IMR-90 (cell line): Measurements from ENCODE around the gene OR5D13. TPM values are rescaled to one million over a fixed set of nuclear protein-coding genes. Genes with fewer than 3 reads are reported as not detected.

Experiments
- ATAC-seq: fragments of 200-7000 bp; cut with Tn5 transposase; 2 replicates; pipeline ENCODE4 v1.9.1; 2020; ENCODE audit warnings: low read depth, mild to moderate bottlenecking, moderate library complexity
- BruUV-seq: library from RNA; stranded (reverse); fragments of 400-500 nt; replicated peaks from 2 replicates; lab custom pipeline; 2021; lab: Mats Ljungman, UMichigan
- CTCF ChIA-PET: fragments of 300-600 bp; formaldehyde crosslinking; extraction: SDS; loops from one replicate; lab custom pipeline; 2021; ENCODE audit warnings: antibody characterized with exemption; lab: Yijun Ruan, JAX
- POLR2A ChIA-PET: fragments of 300-600 bp; sonication (Branson Sonifier 250); formaldehyde crosslinking; loops from one replicate; lab custom pipeline; 2022; ENCODE audit warnings: antibody characterized with exemption; ENCODE audit not compliant: unreplicated experiment; lab: Charles Lee
- DNase-seq: peaks from one replicate; pipeline ENCODE4 v3.0.0; 2013
- H2AFZ ChIP-seq: replicated peaks from 2 replicates; pipeline ENCODE3; 2013; ENCODE audit warnings: low read length, mild to moderate bottlenecking; ENCODE audit not compliant: poor library complexity
- H2AK5ac ChIP-seq: 2 replicates; pipeline ENCODE4 v1.6.1; 2013; ENCODE audit warnings: low read depth, low read length, inconsistent platforms
- H2AK9ac ChIP-seq: replicated peaks from 2 replicates; pipeline ENCODE3; 2013; ENCODE audit warnings: mild to moderate bottlenecking, low read depth, low read length, moderate library complexity; ENCODE audit not compliant: poor library complexity
- H2BK120ac ChIP-seq: 2 replicates; pipeline ENCODE4 v1.6.1; 2013; ENCODE audit warnings: low read depth, low read length, inconsistent platforms
- H2BK15ac ChIP-seq: 3 replicates; pipeline ENCODE4 v1.6.1; 2013; ENCODE audit warnings: low read depth, low read length, inconsistent platforms
- H2BK20ac ChIP-seq: 2 replicates; pipeline ENCODE4 v1.6.1; 2013; ENCODE audit warnings: low read depth, mild to moderate bottlenecking, inconsistent platforms, low read length, moderate library complexity
- H2BK5ac ChIP-seq: 2 replicates; pipeline ENCODE4 v1.6.1; 2013; ENCODE audit warnings: mild to moderate bottlenecking, low read depth, low read length, inconsistent platforms; ENCODE audit not compliant: poor library complexity, severe bottlenecking
- H3K14ac ChIP-seq: replicated peaks from 2 replicates; pipeline ENCODE4 v1.6.1; 2013; ENCODE audit warnings: low read depth, low read length, inconsistent platforms
- H3K18ac ChIP-seq: 2 replicates; pipeline ENCODE4 v1.6.1; 2013; ENCODE audit warnings: low read depth, low read length, control low read depth
- H3K23ac ChIP-seq: 2 replicates; pipeline ENCODE4 v1.6.1; 2013; ENCODE audit warnings: low read depth, low read length, inconsistent platforms
- H3K27ac ChIP-seq: 2 replicates; pipeline ENCODE4 v1.5.1; 2013; ENCODE audit warnings: mild to moderate bottlenecking, control low read depth, low read length; ENCODE audit not compliant: insufficient read depth
- H3K27me3 ChIP-seq: 2 replicates; pipeline ENCODE4 v1.6.1; 2013; ENCODE audit warnings: low read length; ENCODE audit not compliant: control insufficient read depth, insufficient read depth
- H3K36me3 ChIP-seq: 2 replicates; pipeline ENCODE4 v1.6.1; 2013; ENCODE audit warnings: low read length, mixed read lengths; ENCODE audit not compliant: control insufficient read depth, insufficient read depth
- H3K4ac ChIP-seq: 2 replicates; pipeline ENCODE4 v1.6.1; 2013; ENCODE audit warnings: low read depth, low read length, inconsistent platforms
- H3K4me1 ChIP-seq: 2 replicates; pipeline ENCODE4 v1.6.1; 2013; ENCODE audit warnings: low read length, mixed read lengths; ENCODE audit not compliant: control insufficient read depth, insufficient read depth
- H3K4me2 ChIP-seq: 2 replicates; pipeline ENCODE4 v1.6.1; 2013; ENCODE audit warnings: low read depth, mild to moderate bottlenecking, control low read depth, low read length, moderate library complexity
- H3K4me3 ChIP-seq: 2 replicates; pipeline ENCODE4 v1.5.1; 2013; ENCODE audit warnings: low read depth, mild to moderate bottlenecking, control low read depth, low read length, moderate library complexity; ENCODE audit not compliant: insufficient read depth
- H3K56ac ChIP-seq: 2 replicates; pipeline ENCODE4 v1.6.1; 2013; ENCODE audit warnings: low read length, inconsistent platforms; ENCODE audit not compliant: insufficient read depth; ENCODE audit errors: extremely low read depth
- H3K79me1 ChIP-seq, 2 experiments: 2 replicates each; pipeline ENCODE4 v1.6.1; 2013; ENCODE audit warnings: low read length in 2 of 2, inconsistent platforms in 1 of 2, low read depth in 1 of 2
- H3K9ac ChIP-seq: 2 replicates; pipeline ENCODE4 v1.6.1; 2013; ENCODE audit warnings: low read depth, low read length, control low read depth
- H3K9me1 ChIP-seq: 2 replicates; pipeline ENCODE4 v1.6.1; 2013; ENCODE audit warnings: low read length, inconsistent platforms; ENCODE audit not compliant: insufficient read depth
- H3K9me3 ChIP-seq: 2 replicates; pipeline ENCODE4 v1.6.1; 2013; ENCODE audit warnings: low read length; ENCODE audit not compliant: control insufficient read depth, insufficient read depth
- H4K20me1 ChIP-seq: 2 replicates; pipeline ENCODE4 v1.6.1; 2013; ENCODE audit warnings: low read length, inconsistent platforms; ENCODE audit not compliant: insufficient read depth
- H4K5ac ChIP-seq: 2 replicates; pipeline ENCODE4 v1.6.1; 2013; ENCODE audit warnings: mild to moderate bottlenecking, low read depth, low read length, control low read depth
- H4K8ac ChIP-seq, 2 experiments: 2 replicates each; pipeline ENCODE4 v1.6.1; 2013; ENCODE audit warnings: low read depth in 2 of 2, low read length in 2 of 2, control low read depth in 1 of 2, inconsistent platforms in 1 of 2
- H4K91ac ChIP-seq: 2 replicates; pipeline ENCODE4 v1.6.1; 2013; ENCODE audit warnings: low read depth, low read length, inconsistent platforms; ENCODE audit not compliant: insufficient read depth
- BHLHE40 ChIP-seq: fragments of 150-350 bp; IDR thresholded peaks from 2 replicates; pipeline ENCODE4 v1.6.1; 2016; ENCODE audit warnings: mild to moderate bottlenecking, low read depth, low read length
- CEBPB ChIP-seq: IDR thresholded peaks from 2 replicates; pipeline ENCODE4 v1.6.1; 2012; ENCODE audit warnings: low read depth, low read length, improper control_type of control experiment
- CHD1 ChIP-seq: IDR thresholded peaks from 2 replicates; pipeline ENCODE4 v1.6.1; 2012; ENCODE audit warnings: low read depth, low read length, improper control_type of control experiment
- CTCF ChIP-seq: conservative IDR thresholded peaks from 2 replicates; pipeline ENCODE4 v1.5.1; 2012; ENCODE audit warnings: mild to moderate bottlenecking, low read depth, low read length, improper control_type of control experiment
- ELK1 ChIP-seq: fragments of 150-350 bp; IDR thresholded peaks from 2 replicates; pipeline ENCODE4 v1.6.1; 2016; ENCODE audit warnings: low read depth, mild to moderate bottlenecking, low read length, moderate library complexity, borderline replicate concordance
- MAFK ChIP-seq: IDR thresholded peaks from 2 replicates; pipeline ENCODE4 v1.6.1; 2012; ENCODE audit warnings: low read depth, low read length, improper control_type of control experiment
- MAZ ChIP-seq: IDR thresholded peaks from 2 replicates; pipeline ENCODE4 v1.6.1; 2012; ENCODE audit warnings: low read depth, mild to moderate bottlenecking, low read length, improper control_type of control experiment, moderate library complexity, borderline replicate concordance
- MXI1 ChIP-seq: IDR thresholded peaks from 2 replicates; pipeline ENCODE4 v1.6.1; 2012; ENCODE audit warnings: low read depth, mild to moderate bottlenecking, low read length, moderate library complexity, borderline replicate concordance
- NFE2L2 ChIP-seq: fragments of 150-350 bp; IDR thresholded peaks from 2 replicates; pipeline ENCODE4 v1.6.1; 2016; ENCODE audit warnings: low read depth, mild to moderate bottlenecking, low read length
- POLR2A ChIP-seq: IDR thresholded peaks from 2 replicates; pipeline ENCODE4 v1.6.1; 2012; ENCODE audit warnings: mild to moderate bottlenecking, low read depth, low read length
- RAD21 ChIP-seq: IDR thresholded peaks from 2 replicates; pipeline ENCODE4 v1.6.1; 2012; ENCODE audit warnings: low read length, improper control_type of control experiment
- RCOR1 ChIP-seq: IDR thresholded peaks from 2 replicates; pipeline ENCODE4 v1.6.1; 2012; ENCODE audit warnings: mild to moderate bottlenecking, low read length, improper control_type of control experiment; ENCODE audit not compliant: insufficient replicate concordance
- RFX5 ChIP-seq: IDR thresholded peaks from 2 replicates; pipeline ENCODE4 v1.8.0; 2012; ENCODE audit warnings: low read depth, mild to moderate bottlenecking, low read length, moderate library complexity
- SMC3 ChIP-seq: fragments of 150-350 bp; IDR thresholded peaks from 2 replicates; pipeline ENCODE4 v1.6.1; 2016; ENCODE audit warnings: low read depth, mild to moderate bottlenecking, antibody characterized with exemption, low read length, moderate library complexity
- USF2 ChIP-seq: fragments of 150-350 bp; IDR thresholded peaks from 2 replicates; pipeline ENCODE4 v1.6.1; 2017; ENCODE audit warnings: mild to moderate bottlenecking, antibody characterized with exemption, low read length, low read depth
- WGBS, 2 experiments: methylation state at CpG; one replicate each; pipeline versions ENCODE4 v1.1.5 to v1.1.7; 2013; ENCODE audit warnings: missing lambda C conversion rate in 2 of 2; ENCODE audit not compliant: insufficient read length in 1 of 2; ENCODE audit errors: extremely low coverage in 2 of 2; 5-methylcytosine and 5-hydroxymethylcytosine counted together
- dilution Hi-C: fragments of 300-500 bp; cut with HindIII; formaldehyde crosslinking; loops from one replicate; pipeline ENCODE4 v1.14.3; 2018; ENCODE audit warnings: low sequenced_read_pairs; ENCODE audit not compliant: unreplicated experiment
- in situ Hi-C: fragments of 300-500 bp; cut with MboI; formaldehyde crosslinking; loops from 3 replicates; pipeline ENCODE4 v1.14.3; 2019; ENCODE audit warnings: low sequenced_read_pairs, inconsistent platforms, mixed read lengths
- intact Hi-C: fragments of 100-400 bp; cut with micrococcal nuclease; formaldehyde crosslinking; loops from 2 replicates; pipeline ENCODE4 v1.10.0; 2022
- polyA plus RNA-seq, 3 experiments: library from polyadenylated mRNA; depleted of rRNA; stranded (reverse); fragments of >200 nt; gene quantifications; 2 replicates each; pipeline ENCODE4 v1.2.3, GENCODE V29; 2012; ENCODE audit warnings: low replicate concordance in 1 of 3
- total RNA-seq: library from RNA; depleted of rRNA; stranded (reverse); fragments of >200 nt; gene quantifications from 2 replicates; pipeline ENCODE4 v1.2.3, GENCODE V29; 2012

The OR5D13 gene
- total and polyA plus RNA-seq, 2 of the 4 experiments (the other 2 are of a cell fraction): not detected

GRCh38 chr11:55793321-55793720, 20.1 kb downstream of the OR5D13 start:
- ATAC-seq (no peak), DNase-seq (no peak)
- Histone ChIP-seq H3K27ac (no peak overlapping the region), H2BK5ac (no peak overlapping the region), H3K9ac (no peak overlapping the region), H3K56ac (no peak overlapping the region), H2AK5ac (no peak overlapping the region), H2BK15ac (no peak overlapping the region), H3K4me3 (no peak overlapping the region), H2AFZ (no peak overlapping the region), H3K23ac (no peak overlapping the region), H3K4me1 (no peaks in the 10 kb centered on the region), H2AK9ac (no peak overlapping the region), H3K27me3 (no peaks in the 10 kb centered on the region), H3K36me3 (no peaks in the 10 kb centered on the region), H2BK20ac (no peak overlapping the region), H4K91ac (no peak overlapping the region), H3K79me1 (no peaks in the 10 kb centered on the region), H4K8ac (no peak overlapping the region), H4K20me1 (no peaks in the 10 kb centered on the region), H3K4me2 (no peak overlapping the region), H4K5ac (no peak overlapping the region), H2BK120ac (no peak overlapping the region), H3K9me1 (no peaks in the 10 kb centered on the region), H3K9me3 (peaks cover 2% of the 10 kb centered on the region), H3K14ac (no peak overlapping the region), H3K4ac (no peak overlapping the region), H3K18ac (no peak overlapping the region)
- intact Hi-C loops (loop anchor here (10.0 kb wide), 1 partner anchor 49 kb away; no protein-coding TSS in a partner anchor), dilution Hi-C loops (no loop called here), in situ Hi-C loops (no loop called here)
- TF ChIP-seq BHLHE40 (no peak), USF2 (no peak), CEBPB (no peak), CTCF (no peak), ELK1 (no peak), MAZ (no peak), POLR2A (no peak), CHD1 (no peak), NFE2L2 (no peak), MXI1 (no peak), RCOR1 (no peak), RFX5 (no peak), SMC3 (no peak), MAFK (no peak), RAD21 (no peak)
- POLR2A ChIA-PET: no interaction called here
- BruUV-seq: no TSS peak
- WGBS, 2 experiments: 0% methylated on average over 1 of the region's 2 CpGs; no CpG with 5 or more reads in 1 of the 2 experiments
- CTCF ChIA-PET: no interaction called here
